Esophagus squamous epithelium (tissue), 4 donors: ENCODE data around the gene CHCHD10.

Source experiments
- POLR2A ChIP-seq, 4 donors: fragments of 450-650 bp; IDR thresholded peaks; one replicate each; pipeline ENCODE4 v1.6.1; 2017; ENCODE audit warnings: antibody characterized with exemption in 4 of 4, mild to moderate bottlenecking in 4 of 4, moderate library complexity in 3 of 4
- TF ChIP-seq, protein P1 (sequence below), 6 experiments: fragments of 450-650 bp in 4 of 6; fragments of 200-600 bp in 2 of 6; sonication (generic) in 2 of 6; IDR thresholded peaks; one replicate each; pipeline ENCODE4 v1.5.1; 2016 to 2019; ENCODE audit warnings: antibody characterized with exemption in 6 of 6, mild to moderate bottlenecking in 4 of 6, moderate library complexity in 4 of 6

DNA sequence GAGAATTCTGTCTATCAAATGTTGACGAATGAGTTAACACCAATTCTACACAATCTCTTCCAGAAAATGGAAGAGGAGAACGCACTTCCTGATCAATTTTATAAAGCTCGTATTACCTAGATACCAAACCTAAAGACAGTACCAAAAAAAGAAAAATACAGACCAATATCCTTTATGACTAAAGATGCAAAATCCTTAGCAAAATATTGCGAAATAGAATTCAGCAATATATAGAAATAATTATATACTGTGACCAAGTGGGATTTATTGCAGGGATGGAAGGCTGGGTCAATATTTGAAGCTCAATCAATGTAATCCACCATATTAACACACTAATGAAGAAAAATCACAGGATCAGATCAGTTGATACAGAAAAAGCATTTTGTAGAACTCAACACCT is 44.6 kb upstream of the CHCHD10 start:
- no peak for TF ChIP-seq POLR2A (IDR thresholded peaks at IDR 0.05)
- TF ChIP-seq, protein P1, sequence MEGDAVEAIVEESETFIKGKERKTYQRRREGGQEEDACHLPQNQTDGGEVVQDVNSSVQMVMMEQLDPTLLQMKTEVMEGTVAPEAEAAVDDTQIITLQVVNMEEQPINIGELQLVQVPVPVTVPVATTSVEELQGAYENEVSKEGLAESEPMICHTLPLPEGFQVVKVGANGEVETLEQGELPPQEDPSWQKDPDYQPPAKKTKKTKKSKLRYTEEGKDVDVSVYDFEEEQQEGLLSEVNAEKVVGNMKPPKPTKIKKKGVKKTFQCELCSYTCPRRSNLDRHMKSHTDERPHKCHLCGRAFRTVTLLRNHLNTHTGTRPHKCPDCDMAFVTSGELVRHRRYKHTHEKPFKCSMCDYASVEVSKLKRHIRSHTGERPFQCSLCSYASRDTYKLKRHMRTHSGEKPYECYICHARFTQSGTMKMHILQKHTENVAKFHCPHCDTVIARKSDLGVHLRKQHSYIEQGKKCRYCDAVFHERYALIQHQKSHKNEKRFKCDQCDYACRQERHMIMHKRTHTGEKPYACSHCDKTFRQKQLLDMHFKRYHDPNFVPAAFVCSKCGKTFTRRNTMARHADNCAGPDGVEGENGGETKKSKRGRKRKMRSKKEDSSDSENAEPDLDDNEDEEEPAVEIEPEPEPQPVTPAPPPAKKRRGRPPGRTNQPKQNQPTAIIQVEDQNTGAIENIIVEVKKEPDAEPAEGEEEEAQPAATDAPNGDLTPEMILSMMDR (IDR thresholded peaks at IDR 0.05), result no peak
